Stimulated activated memory B cell treated with anti-CD40 and anti-IgM and Interleukin-4, amounts not matched to agents 10 μg/mL and 1 μg/mL and 100 μg/mL, for 72 hours (primary cell): ENCODE data around the gene TMEM154.

Experiments
- ATAC-seq: fragments of 150-1000 bp; cut with Tn5 transposase; 2 replicates; pipeline ENCODE4 v1.10.0; 2021
- H3K27ac Mint-ChIP-seq: one replicate; pipeline ENCODE4 v1.8.0; 2022; ENCODE audit warnings: mild to moderate bottlenecking, mixed read lengths
- H3K27me3 Mint-ChIP-seq: one replicate; pipeline ENCODE4 v1.8.0; 2022; ENCODE audit warnings: mixed read lengths
- H3K36me3 Mint-ChIP-seq: one replicate; pipeline ENCODE4 v1.8.0; 2022; ENCODE audit warnings: mixed read lengths
- H3K4me1 Mint-ChIP-seq: one replicate; pipeline ENCODE4 v1.8.0; 2022; ENCODE audit warnings: mixed read lengths
- H3K4me3 Mint-ChIP-seq: one replicate; pipeline ENCODE4 v1.8.0; 2022; ENCODE audit warnings: mild to moderate bottlenecking, moderate library complexity, mixed read lengths
- H3K9me3 Mint-ChIP-seq: one replicate; pipeline ENCODE4 v1.8.0; 2022; ENCODE audit warnings: mixed read lengths

TMEM154 gene

GRCh38 chr4:152663203-152664066 lies 16.4 kb downstream of the TMEM154 start:
- peak; percentile 85 for ATAC-seq
- H3K9me3 Mint-ChIP-seq, result no peaks in the 10 kb centered on the region
- peak overlapping the region; percentile 65 for H3K4me3 Mint-ChIP-seq
- H3K36me3 Mint-ChIP-seq, result peaks cover 15% of the 10 kb centered on the region
- peak overlapping the region; percentile 81 for H3K27ac Mint-ChIP-seq
- no peaks in the 10 kb centered on the region for H3K27me3 Mint-ChIP-seq
- peaks cover 92% of the 10 kb centered on the region for H3K4me1 Mint-ChIP-seq

GRCh38 chr4:152661649-152662048 lies 18.1 kb downstream of the TMEM154 start:
- peak overlapping the region; percentile 14 for H3K4me3 Mint-ChIP-seq

GRCh38 chr4:152660526-152660925 lies 19.3 kb downstream of the TMEM154 start:
- Mint-ChIP-seq H3K27me3 (no peaks in the 10 kb centered on the region), H3K9me3 (peaks cover 13% of the 10 kb centered on the region), H3K36me3 (peaks cover 37% of the 10 kb centered on the region), H3K4me1 (peaks cover 79% of the 10 kb centered on the region), H3K4me3 (peak overlapping the region; percentile 40), H3K27ac (peak overlapping the region; percentile 81)
- no peak for ATAC-seq

More at GRCh38 chr4:152661649-152662048, 18.1 kb downstream of the TMEM154 start:
- no peak for ATAC-seq
- Mint-ChIP-seq H3K36me3 (peaks cover 31% of the 10 kb centered on the region), H3K27ac (peak overlapping the region; percentile 81), H3K9me3 (peaks cover 10% of the 10 kb centered on the region), H3K4me1 (peaks cover 77% of the 10 kb centered on the region), H3K27me3 (no peaks in the 10 kb centered on the region)

GRCh38 chr4:152659806-152660205 lies 20.0 kb downstream of the TMEM154 start:
- H3K27ac Mint-ChIP-seq, result peak overlapping the region; percentile 81
- H3K9me3 Mint-ChIP-seq, result peaks cover 13% of the 10 kb centered on the region
- no peak for ATAC-seq
- peaks cover 76% of the 10 kb centered on the region for H3K4me1 Mint-ChIP-seq
- no peak overlapping the region for H3K4me3 Mint-ChIP-seq
- no peaks in the 10 kb centered on the region for H3K27me3 Mint-ChIP-seq
- H3K36me3 Mint-ChIP-seq, result peaks cover 37% of the 10 kb centered on the region

GRCh38 chr4:152657657-152658056 lies 22.1 kb downstream of the TMEM154 start:
- Mint-ChIP-seq H3K4me1 (peaks cover 70% of the 10 kb centered on the region), H3K27me3 (no peaks in the 10 kb centered on the region), H3K36me3 (peaks cover 43% of the 10 kb centered on the region), H3K27ac (peak overlapping the region; percentile 73), H3K4me3 (no peak overlapping the region), H3K9me3 (peaks cover 13% of the 10 kb centered on the region)
- ATAC-seq, result no peak

GRCh38 chr4:152655272-152656129 lies 24.3 kb downstream of the TMEM154 start:
- Mint-ChIP-seq H3K9me3 (peaks cover 13% of the 10 kb centered on the region), H3K4me3 (no peak overlapping the region), H3K4me1 (peaks cover 56% of the 10 kb centered on the region), H3K27ac (peak overlapping the region; percentile 74), H3K27me3 (no peaks in the 10 kb centered on the region), H3K36me3 (peaks cover 57% of the 10 kb centered on the region)
- ATAC-seq, result no peak

- Mint-ChIP-seq H3K4me1 (peaks cover 51% of the 10 kb centered on the region), H3K27ac (no peak overlapping the region), H3K36me3 (peaks cover 55% of the 10 kb centered on the region), H3K27me3 (no peaks in the 10 kb centered on the region), H3K9me3 (peaks cover 10% of the 10 kb centered on the region), H3K4me3 (no peak overlapping the region)
- no peak for ATAC-seq
These were observed 27.7 kb downstream of the TMEM154 start for GRCh38 chr4:152652102-152652501.

- Mint-ChIP-seq H3K4me3 (no peak overlapping the region), H3K27me3 (no peaks in the 10 kb centered on the region), H3K36me3 (peaks cover 55% of the 10 kb centered on the region), H3K27ac (no peak overlapping the region), H3K4me1 (peaks cover 52% of the 10 kb centered on the region), H3K9me3 (peaks cover 6% of the 10 kb centered on the region)
- no peak for ATAC-seq
These were observed 28.2 kb downstream of the TMEM154 start for GRCh38 chr4:152651473-152652060.

GRCh38 chr4:152646221-152646620 lies 33.6 kb downstream of the TMEM154 start:
- peak overlapping the region; percentile 83 for H3K27ac Mint-ChIP-seq
- ATAC-seq, result no peak
- peaks cover 47% of the 10 kb centered on the region for H3K36me3 Mint-ChIP-seq
- peaks cover 3% of the 10 kb centered on the region for H3K9me3 Mint-ChIP-seq
- H3K27me3 Mint-ChIP-seq, result no peaks in the 10 kb centered on the region
- no peak overlapping the region for H3K4me3 Mint-ChIP-seq
- peaks cover 57% of the 10 kb centered on the region for H3K4me1 Mint-ChIP-seq

- Mint-ChIP-seq H3K27ac (peak overlapping the region; percentile 83), H3K9me3 (peaks cover 3% of the 10 kb centered on the region), H3K27me3 (no peaks in the 10 kb centered on the region), H3K36me3 (peaks cover 32% of the 10 kb centered on the region), H3K4me3 (peak overlapping the region; percentile 51), H3K4me1 (peaks cover 74% of the 10 kb centered on the region)
- no peak for ATAC-seq
These were observed 35.7 kb downstream of the TMEM154 start for GRCh38 chr4:152644130-152644529.

- peaks cover 74% of the 10 kb centered on the region for H3K4me1 Mint-ChIP-seq
- peaks cover 31% of the 10 kb centered on the region for H3K36me3 Mint-ChIP-seq
- H3K27me3 Mint-ChIP-seq, result no peaks in the 10 kb centered on the region
- peaks cover 3% of the 10 kb centered on the region for H3K9me3 Mint-ChIP-seq
- peak; percentile 95 for ATAC-seq
- peak overlapping the region; percentile 51 for H3K4me3 Mint-ChIP-seq
- peak overlapping the region; percentile 83 for H3K27ac Mint-ChIP-seq
These were observed 36.4 kb downstream of the TMEM154 start for GRCh38 chr4:152643153-152644035.

- Mint-ChIP-seq H3K9me3 (no peaks in the 10 kb centered on the region), H3K4me3 (no peak overlapping the region), H3K27me3 (no peaks in the 10 kb centered on the region), H3K27ac (peak overlapping the region; percentile 79), H3K4me1 (peaks cover 73% of the 10 kb centered on the region), H3K36me3 (peaks cover 28% of the 10 kb centered on the region)
- no peak for ATAC-seq
These were observed 39.5 kb downstream of the TMEM154 start for GRCh38 chr4:152640058-152640921.

- Mint-ChIP-seq H3K27ac (peak overlapping the region; percentile 69), H3K36me3 (peaks cover 37% of the 10 kb centered on the region)
These were observed 43.9 kb downstream of the TMEM154 start for GRCh38 chr4:152635851-152636250.

More at GRCh38 chr4:152635851-152636250, 43.9 kb downstream of the TMEM154 start:
- ATAC-seq, result no peak
- Mint-ChIP-seq H3K4me3 (no peak overlapping the region), H3K4me1 (peaks cover 45% of the 10 kb centered on the region), H3K9me3 (no peaks in the 10 kb centered on the region), H3K27me3 (no peaks in the 10 kb centered on the region)
